GM19043 (cell line): ENCODE data around the gene KANK2.
"Not testable (repeated sequence)": the region's sequence is repeated elsewhere in the genome, so short reads cannot be mapped to it uniquely, and the experiment has no call there.

Experiments used
- ATAC-seq: cut with Tn5 transposase; IDR thresholded peaks from one replicate; pipeline ENCODE4 v1.9.1; 2021; ENCODE audit warnings: low read depth; ENCODE audit not compliant: unreplicated experiment

KANK2 gene

DNA sequence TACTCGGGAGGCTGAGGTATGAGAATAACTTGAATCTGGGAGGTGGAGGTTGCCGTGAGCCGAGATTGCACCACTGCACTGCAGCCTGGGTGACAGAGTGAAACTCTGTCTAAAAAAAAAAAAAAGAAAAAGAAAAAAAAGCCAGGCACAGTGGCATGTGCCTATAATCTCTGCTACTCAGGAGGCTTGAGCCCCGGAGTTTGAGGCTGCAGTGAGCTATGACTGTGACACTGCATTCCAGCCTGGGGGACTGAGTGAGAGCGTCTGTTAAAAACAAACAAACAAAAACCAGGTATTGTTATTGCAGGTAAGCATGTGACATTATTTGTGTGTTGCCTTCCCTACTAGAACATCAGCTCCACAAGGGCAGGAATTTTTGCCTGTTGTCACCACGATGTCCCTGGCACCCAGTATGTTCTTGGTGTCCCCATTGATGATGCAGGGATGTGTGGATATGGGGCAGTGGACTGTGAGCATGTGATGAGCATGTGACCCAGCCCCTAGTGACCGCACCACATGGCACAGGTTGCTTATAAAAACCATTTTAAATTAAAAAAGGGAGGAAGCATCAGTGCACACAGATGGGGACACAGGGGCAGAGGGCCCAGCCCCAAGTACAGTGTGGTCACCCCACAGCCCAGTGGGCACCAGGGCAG, 1.6 kb upstream of the KANK2 start:
- ATAC-seq: no peak

DNA sequence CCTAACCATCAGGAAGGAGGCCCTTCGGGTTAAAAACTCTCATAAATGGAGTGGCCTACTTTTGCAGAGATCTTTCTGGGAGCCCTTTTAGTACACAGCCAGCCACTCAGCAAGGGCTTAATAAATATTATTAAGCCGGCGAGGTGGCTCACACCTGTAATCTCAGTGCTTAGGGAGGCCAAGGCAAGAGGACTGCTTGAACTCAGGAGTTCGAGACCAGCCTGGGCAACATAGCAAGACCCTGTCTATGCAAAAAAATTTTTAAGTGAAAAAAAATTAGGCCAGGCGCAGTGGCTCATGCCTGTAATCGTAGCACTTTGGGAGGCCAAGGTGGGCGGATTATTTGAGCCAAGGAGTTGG, 810 bp upstream of the KANK2 start:
- no peak for ATAC-seq

DNA sequence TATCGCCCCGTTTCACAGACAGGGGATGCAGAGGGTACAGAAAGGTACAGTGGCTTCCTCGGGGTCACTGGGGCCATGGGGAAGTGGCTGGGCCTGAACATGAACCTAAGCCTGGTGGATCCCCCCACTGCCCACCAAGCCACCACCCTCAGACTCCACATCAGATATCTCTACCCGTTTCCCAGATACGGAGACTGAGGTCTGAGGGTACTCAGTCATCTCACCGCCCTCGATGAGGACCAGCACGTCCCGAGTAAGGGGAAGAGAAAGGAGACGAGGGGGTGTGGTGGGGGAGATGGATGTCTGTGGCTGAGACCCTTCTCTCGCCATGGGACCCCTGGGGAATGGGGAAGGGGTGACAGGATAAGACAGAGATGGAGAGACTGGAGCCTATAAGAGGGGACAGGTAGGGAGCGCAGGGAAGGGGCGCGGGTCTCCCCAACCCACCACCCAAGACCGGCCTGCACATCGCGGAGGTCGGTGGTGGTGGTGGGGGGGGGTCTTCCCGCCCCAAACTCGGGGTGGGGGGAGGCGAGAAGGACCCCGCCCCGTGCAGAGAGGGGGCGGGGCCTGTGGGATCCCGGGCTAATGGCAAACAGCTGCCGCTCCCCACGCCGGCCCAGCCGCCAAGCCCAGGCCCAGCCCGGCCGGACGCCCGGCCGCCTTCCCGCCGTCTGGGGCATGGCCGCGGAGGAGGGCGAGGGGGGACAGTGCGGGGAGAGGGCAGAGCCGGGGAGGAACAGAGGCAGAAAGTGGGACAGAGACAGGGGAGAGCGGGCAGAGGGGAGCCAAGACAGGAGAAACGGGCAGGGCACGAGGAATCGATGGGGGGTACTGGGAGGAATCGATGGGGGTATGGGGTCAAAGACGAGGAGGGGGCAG, 698 bp downstream of the KANK2 start:
- ATAC-seq: no peak

GRCh38 chr19:11195681-11196080, 1.7 kb downstream of the KANK2 start:
- no peak for ATAC-seq

DNA sequence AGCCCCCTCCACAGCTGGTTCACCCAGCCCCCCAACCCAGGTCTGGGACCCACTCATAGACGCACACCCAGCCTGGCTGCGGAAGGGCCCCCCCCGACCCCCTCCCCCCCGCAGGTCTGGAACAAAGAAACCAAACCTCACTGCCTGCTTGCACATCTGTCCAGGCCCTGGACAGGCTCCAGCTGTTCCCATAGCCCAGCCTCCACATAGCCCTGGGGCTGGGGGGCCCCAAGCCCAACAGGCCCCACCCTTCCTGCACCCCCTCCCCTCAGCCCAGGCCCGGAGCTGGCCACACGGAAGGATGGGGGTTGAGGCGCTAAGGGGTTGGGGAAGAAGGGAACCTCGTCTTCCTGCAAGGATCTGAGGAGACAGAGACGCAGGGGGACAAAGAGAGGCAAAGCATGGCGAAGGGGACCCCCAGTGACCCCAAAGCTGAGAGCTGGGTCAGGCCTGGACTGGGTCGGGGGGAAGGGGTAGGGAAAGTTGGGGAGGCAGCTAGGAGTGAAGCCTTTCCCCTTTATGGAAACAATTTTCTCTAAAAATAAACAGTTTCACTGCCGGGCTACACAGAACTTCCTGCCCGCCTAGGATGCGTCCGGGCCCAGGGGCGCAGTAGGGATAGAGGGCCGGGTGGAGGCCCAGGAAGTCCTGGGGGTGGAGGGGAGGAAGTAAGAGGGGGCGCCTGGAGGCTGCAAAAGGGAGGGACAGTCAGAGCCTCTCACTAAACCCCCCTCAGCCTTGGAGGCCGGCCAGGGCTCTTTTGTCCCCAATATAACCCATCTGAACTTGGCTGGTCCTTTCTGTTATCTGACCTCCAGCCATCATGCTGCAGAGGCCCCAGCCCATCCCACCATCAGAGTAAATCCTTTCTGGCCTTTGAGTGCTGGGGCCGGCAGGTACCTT, 2.4 kb downstream of the KANK2 start:
- no peak for ATAC-seq

DNA sequence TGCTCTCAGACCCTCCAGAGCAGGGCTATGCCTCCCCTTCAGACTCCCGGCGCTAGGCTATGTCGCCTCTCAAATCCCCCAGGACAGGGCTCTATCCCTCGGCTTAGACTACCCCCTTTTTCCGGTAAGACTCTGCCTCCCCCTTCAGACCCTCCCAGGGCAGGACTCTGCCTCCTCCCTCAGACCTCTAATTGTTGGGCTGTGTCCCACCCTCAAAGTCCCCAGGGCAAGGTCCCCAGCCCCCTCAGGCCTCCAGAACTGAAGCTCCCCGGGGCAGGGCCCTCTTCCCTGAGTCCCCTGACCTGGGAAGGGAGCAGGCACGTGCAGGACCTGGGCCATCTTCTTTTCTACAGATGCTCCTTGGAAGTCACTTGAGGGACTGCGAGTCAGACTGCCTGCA, 3.2 kb downstream of the KANK2 start:
- ATAC-seq: no peak

DNA sequence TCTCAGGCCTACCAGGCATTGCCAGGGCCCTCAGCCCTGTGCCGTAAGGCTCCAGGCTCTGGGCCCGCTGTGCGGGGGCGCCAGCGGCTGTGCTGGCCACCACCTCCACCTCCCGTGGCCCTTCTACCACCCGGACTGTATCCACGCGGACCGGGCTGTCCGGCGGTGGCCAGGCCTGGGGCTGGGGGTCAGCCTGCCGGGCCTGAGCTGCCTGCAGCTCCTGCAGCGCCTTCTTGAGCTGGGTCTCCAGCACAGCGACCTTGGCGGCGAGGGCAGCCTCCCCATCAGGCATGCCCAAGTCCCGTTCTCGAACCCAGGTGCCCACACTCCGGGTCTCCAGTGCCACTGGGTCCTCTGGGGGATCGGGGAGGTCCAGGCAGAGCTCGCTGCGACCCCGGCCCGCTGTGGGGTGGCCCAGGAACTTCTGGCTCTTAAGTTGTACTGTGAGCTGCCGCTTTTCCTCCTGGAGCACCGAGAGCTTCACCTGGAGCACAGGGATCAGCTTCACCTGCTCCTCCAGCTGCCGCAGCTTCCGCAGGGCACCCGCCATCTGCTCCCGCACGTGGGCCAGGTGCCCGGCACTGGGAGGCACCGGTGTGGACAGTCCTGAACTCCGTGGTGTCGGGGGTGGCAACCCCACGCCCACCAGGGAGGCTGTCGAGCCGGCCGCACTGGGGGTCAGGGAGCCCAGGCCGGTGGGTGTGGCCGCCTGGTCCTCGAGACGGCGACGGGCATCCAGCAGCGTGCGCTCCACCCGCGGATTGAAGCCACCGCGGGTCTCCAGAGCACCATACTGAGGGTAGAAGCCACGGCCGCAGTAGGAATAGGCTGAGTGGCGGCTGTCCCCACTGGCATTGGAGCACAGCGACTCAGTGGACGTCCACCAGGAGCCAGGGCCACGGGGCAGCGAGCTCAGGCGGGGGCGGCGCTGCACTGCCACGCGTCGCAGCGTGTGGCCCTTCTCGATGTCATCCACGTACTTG, 4.1 kb downstream of the KANK2 start:
- no peak for ATAC-seq

DNA sequence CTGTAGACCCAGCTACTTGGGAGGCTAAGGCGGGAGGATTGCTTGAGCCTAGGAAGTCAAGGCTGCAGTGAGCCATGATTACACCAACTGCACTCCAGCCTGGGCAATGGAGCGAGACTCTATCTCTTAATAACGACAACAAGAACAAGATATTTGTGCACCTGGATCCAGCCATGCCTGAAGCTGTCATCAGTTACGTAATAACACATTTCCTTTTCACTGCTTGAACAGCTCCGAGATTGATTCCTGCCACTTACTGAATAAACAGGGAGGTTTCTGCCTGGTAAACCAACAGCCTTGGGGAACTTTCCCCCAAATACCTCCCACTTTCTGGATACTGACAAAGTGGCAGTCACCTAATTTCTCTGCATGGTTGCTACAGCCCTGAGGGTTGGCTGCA, 5.4 kb downstream of the KANK2 start:
- no peak for ATAC-seq

DNA sequence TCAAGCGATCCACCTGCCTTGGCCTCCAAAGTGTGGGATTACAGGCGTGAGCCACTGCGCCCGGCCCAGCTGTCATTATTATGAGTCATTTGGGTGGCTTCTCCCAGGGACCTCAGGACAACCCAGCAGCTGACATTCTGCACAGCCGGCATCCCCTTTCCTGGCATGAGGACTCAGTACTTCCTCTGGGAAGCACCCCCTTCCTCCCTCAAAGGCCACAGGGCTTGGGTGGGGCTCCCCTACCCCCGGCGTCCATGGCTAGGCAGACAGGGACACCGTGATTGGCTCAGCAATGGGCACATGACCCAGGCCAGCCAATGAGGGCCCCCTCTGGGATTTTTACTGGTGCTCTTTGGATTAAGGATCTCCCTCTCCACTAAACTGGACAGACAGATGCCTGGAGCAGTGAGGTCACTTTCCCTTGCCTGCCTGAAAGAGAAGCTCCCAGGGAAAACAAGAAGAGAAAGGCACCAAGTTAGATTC, 6.0 kb downstream of the KANK2 start:
- ATAC-seq: no peak

- no peak for ATAC-seq
Observed at GRCh38 chr19:11190501-11190900, 6.8 kb downstream of the KANK2 start.

- ATAC-seq: no peak
Observed at GRCh38 chr19:11187441-11187840, 9.9 kb downstream of the KANK2 start.

DNA sequence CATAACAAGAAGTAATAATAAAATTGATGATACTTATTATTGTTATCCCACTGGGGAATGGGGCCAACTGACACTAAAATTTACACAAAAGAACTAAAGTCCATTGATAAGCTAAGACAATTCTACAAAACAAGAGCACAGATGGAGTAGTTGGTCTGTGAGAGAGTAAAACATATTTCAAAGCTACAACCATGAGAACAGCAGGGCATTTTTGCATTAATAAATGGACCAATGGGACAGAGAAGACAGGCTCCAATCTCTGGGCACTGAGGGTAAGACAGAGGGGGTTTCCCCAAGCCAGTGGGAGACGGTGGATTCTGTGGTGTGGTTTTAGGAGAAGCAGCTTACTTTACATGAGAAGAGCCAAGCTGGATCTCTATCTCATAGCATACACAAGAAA, 14.4 kb downstream of the KANK2 start:
- ATAC-seq: no peak

- no peak for ATAC-seq
Observed at GRCh38 chr19:11181488-11181887, 15.9 kb downstream of the KANK2 start.

- ATAC-seq: not testable (repeated sequence)
Observed at GRCh38 chr19:11180975-11181374, 16.4 kb downstream of the KANK2 start.

GRCh38 chr19:11180346-11180745, 17.0 kb downstream of the KANK2 start:
- no peak for ATAC-seq

GRCh38 chr19:11179716-11180297, 17.5 kb downstream of the KANK2 start:
- ATAC-seq: no peak

DNA sequence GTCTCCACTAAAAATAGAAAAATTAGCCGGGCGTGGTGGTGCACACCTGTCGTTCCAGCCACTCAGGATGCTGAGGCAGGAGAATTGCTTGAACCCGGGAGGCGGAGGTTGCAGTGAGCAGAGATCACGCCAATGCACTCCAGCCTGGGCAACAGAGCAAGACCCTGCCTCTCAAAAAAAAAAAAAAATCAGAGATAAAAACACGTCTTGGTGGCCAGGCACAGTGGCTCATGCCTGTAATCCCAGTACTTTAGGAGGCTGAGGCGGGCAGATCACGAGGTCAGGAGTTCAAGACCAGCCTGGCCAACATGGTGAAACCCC, 18.2 kb downstream of the KANK2 start:
- not testable (repeated sequence) for ATAC-seq

- ATAC-seq: no peak
Observed at GRCh38 chr19:11177592-11177991, 19.8 kb downstream of the KANK2 start.

DNA sequence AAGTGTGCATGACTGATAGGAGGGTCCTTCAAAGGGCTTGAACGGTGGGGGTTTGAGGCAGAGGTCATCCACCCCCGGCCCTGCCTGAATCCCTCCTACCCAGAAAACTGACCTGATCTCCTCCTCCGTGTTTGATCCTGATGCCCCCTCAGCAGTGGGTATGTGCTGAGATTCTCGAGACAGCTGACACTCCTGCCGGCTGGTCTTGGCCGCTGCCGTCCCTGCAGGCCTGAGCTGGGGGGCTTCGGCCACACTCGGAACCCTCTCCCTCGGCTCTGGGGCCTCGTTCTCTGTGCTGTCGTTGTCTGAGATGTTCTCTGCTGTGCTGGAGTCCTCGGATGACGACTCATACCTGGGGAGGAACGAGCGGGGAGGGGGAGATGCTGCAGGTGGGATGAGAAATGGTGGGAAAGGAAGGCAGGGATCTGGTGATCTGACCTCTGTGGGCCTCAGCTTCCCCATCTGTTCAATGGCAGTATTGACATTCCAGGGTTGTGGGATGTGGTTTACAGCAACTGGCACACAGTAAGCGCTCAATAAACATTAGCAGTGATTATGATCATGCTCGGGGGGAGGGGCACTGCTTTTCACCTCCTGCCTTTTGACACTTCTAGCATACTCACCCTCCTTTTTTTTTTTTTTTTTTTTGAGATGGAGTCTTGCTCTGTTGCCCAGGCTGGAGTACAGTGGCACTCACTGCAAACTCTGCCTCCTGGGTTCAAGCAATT, 20.7 kb downstream of the KANK2 start:
- ATAC-seq: no peak
